AG04449 (cell line): Measurements from ENCODE around the gene PREX1.

Source experiments
- CTCF ChIA-PET: fragments of 350-600 bp; formaldehyde crosslinking; extraction: SDS; loops from one replicate; lab custom pipeline; 2021; ENCODE audit warnings: antibody characterized with exemption; lab: Yijun Ruan, JAX
- POLR2A ChIA-PET: fragments of 400-600, 350-600 bp; formaldehyde crosslinking; extraction: SDS; loops from one replicate; lab custom pipeline; 2020; ENCODE audit warnings: antibody characterized with exemption, inconsistent platforms; lab: Yijun Ruan, JAX
- DNase-seq: peaks from one replicate; pipeline ENCODE4 v3.0.0-alpha.2; 2010; ENCODE audit warnings: low read depth, low spot score
- H3K4me3 ChIP-seq: 2 replicates; pipeline ENCODE4 v1.5.1; 2011; ENCODE audit warnings: low read depth, mild to moderate bottlenecking, control low read depth, low read length
- CTCF ChIP-seq: IDR thresholded peaks from one replicate; pipeline ENCODE4 v1.5.1; 2011; ENCODE audit warnings: mild to moderate bottlenecking, moderate library complexity, low read length, control low read depth, inconsistent platforms; ENCODE audit not compliant: insufficient read depth; ENCODE audit errors: missing control alignments

PREX1 gene

GRCh38 chr20:48665785-48666184, 162.0 kb downstream of the PREX1 start:
- no peak for TF ChIP-seq CTCF
- no peak for DNase-seq
- H3K4me3 ChIP-seq, result no peak overlapping the region
- CTCF ChIA-PET, result interaction anchor here (5.7 kb wide), 1 partner anchor 9 kb away, joined by 40 read pairs; no protein-coding TSS in a partner anchor
- POLR2A ChIA-PET, result no interaction called here

GRCh38 chr20:48662711-48663110, 165.1 kb downstream of the PREX1 start:
- H3K4me3 ChIP-seq, result no peak overlapping the region
- CTCF ChIA-PET, result interaction anchor here (12.6 kb wide), 1 partner anchor 245 kb away, joined by 534 read pairs; no protein-coding TSS in a partner anchor
- no peak for TF ChIP-seq CTCF
- POLR2A ChIA-PET, result no interaction called here
- no peak for DNase-seq

- ChIA-PET CTCF (interaction anchor here (1.1 to 12.6 kb wide), 2 partner anchors 245 to 260 kb away, joined by 3 to 534 read pairs; partner anchors contain the start of gene ARFGEF2), POLR2A (no interaction called here)
- no peak for DNase-seq
- no peak overlapping the region for H3K4me3 ChIP-seq
- TF ChIP-seq CTCF, result no peak
Observed at GRCh38 chr20:48661575-48662455, 166.0 kb downstream of the PREX1 start.

GRCh38 chr20:48660788-48661187, 167.0 kb downstream of the PREX1 start:
- no peak overlapping the region for H3K4me3 ChIP-seq
- no peak for TF ChIP-seq CTCF
- CTCF ChIA-PET, result interaction anchor here (1.0 to 12.6 kb wide), 6 partner anchors 13 to 261 kb away, joined by 3 to 534 read pairs (median 4); partner anchors contain the start of gene ARFGEF2
- POLR2A ChIA-PET, result no interaction called here
- DNase-seq, result no peak

- H3K4me3 ChIP-seq, result no peak overlapping the region
- no peak for DNase-seq
- no peak for TF ChIP-seq CTCF
- POLR2A ChIA-PET, result no interaction called here
- CTCF ChIA-PET, result interaction anchor here (1.0 to 12.6 kb wide), 6 partner anchors 14 to 305 kb away, joined by 3 to 534 read pairs (median 4); no protein-coding TSS in a partner anchor
Observed at GRCh38 chr20:48659858-48660257, 167.9 kb downstream of the PREX1 start.

- no peak for TF ChIP-seq CTCF
- no peak overlapping the region for H3K4me3 ChIP-seq
- CTCF ChIA-PET, result interaction anchor here (0.6 to 12.6 kb wide), 13 partner anchors 30 to 289 kb away, joined by 3 to 534 read pairs (median 5); partner anchors contain the start of gene PREX1
- POLR2A ChIA-PET, result no interaction called here
- no peak for DNase-seq
Observed at GRCh38 chr20:48658505-48658904, 169.3 kb downstream of the PREX1 start.
